T-cell (primary cell): Measurements from ENCODE around the gene SERTAD1. TPM values are rescaled to one million over a fixed set of nuclear protein-coding genes. Genes with fewer than 3 reads are reported as not detected.

Experiments
- ATAC-seq, 4 experiments: fragments of 200-7000 bp in 3 of 4; fragments of 150-1000 bp in 1 of 4; cut with Tn5 transposase; replicated peaks in 1 of 4; 1 replicate in 3 of 4; 2 replicates in 1 of 4; pipeline ENCODE4 v1.10.0; 2021; ENCODE audit warnings: moderate library complexity in 3 of 4, mild to moderate bottlenecking in 2 of 4, moderate number of reproducible peaks in 1 of 4
- CTCF ChIA-PET, 2 donors: fragments of 300-600 bp; sonication (Branson Sonifier 250); formaldehyde crosslinking; loops; one replicate each; lab custom pipeline; 2022; ENCODE audit warnings: antibody characterized with exemption in 2 of 2; lab: Charles Lee
- POLR2A ChIA-PET, 2 donors: fragments of 300-600 bp; sonication (Branson Sonifier 250); formaldehyde crosslinking; loops; one replicate each; lab custom pipeline; 2022; ENCODE audit warnings: antibody characterized with exemption in 2 of 2; lab: Charles Lee
- DNase-seq, 35 experiments: peaks; one replicate each; pipeline versions ENCODE4 v3.0.0 to v3.0.0-alpha.2; 2013 to 2023
- H3K27ac ChIP-seq: one replicate; pipeline ENCODE4 v1.5.1; 2013; ENCODE audit warnings: low read length
- H3K27me3 ChIP-seq, 2 experiments: replicated peaks in 1 of 2; 1 replicate in 1 of 2; 2 replicates in 1 of 2; pipeline versions ENCODE4 v1.6.1 to v1.7.0; 2013; ENCODE audit warnings: low read length in 1 of 2, mixed read lengths in 1 of 2; ENCODE audit not compliant: control insufficient read depth in 2 of 2, insufficient read depth in 2 of 2; ENCODE audit errors: extremely low read depth in 1 of 2
- H3K36me3 ChIP-seq, 2 donors: 1 replicate in 1 of 2; 2 replicates in 1 of 2; pipeline versions ENCODE4 v1.6.1 to v1.7.0; 2013; ENCODE audit warnings: low read length in 1 of 2; ENCODE audit not compliant: control insufficient read depth in 2 of 2, insufficient read depth in 1 of 2; ENCODE audit errors: extremely low read depth in 1 of 2
- H3K4me1 ChIP-seq, 2 experiments: 1 replicate in 1 of 2; 2 replicates in 1 of 2; pipeline versions ENCODE4 v1.6.1 to v1.7.0; 2013; ENCODE audit warnings: low read length in 2 of 2, mixed read lengths in 1 of 2; ENCODE audit not compliant: insufficient read depth in 2 of 2, control insufficient read depth in 1 of 2; ENCODE audit errors: extremely low read depth in 1 of 2
- H3K4me3 ChIP-seq, 2 donors: 1 replicate in 1 of 2; 2 replicates in 1 of 2; pipeline versions ENCODE4 v1.5.1 to v1.7.0; 2013; ENCODE audit warnings: mild to moderate bottlenecking in 2 of 2, low read length in 1 of 2, moderate library complexity in 1 of 2; ENCODE audit not compliant: control insufficient read depth in 1 of 2; ENCODE audit errors: extremely low read depth in 1 of 2
- H3K9me3 ChIP-seq: 2 replicates; pipeline ENCODE4 v1.7.0; 2013
- H3K27ac Mint-ChIP-seq, 2 donors: one replicate each; pipeline ENCODE4 v1.8.0; 2020 to 2021; ENCODE audit warnings: mild to moderate bottlenecking in 2 of 2, mixed read lengths in 2 of 2
- H3K27me3 Mint-ChIP-seq, 2 donors: one replicate each; pipeline ENCODE4 v1.8.0; 2021 to 2022; ENCODE audit warnings: mixed read lengths in 2 of 2
- H3K36me3 Mint-ChIP-seq: one replicate; pipeline ENCODE4 v1.8.0; 2021; ENCODE audit warnings: mixed read lengths
- H3K4me1 Mint-ChIP-seq, 3 donors: one replicate each; pipeline ENCODE4 v1.8.0; 2020 to 2022; ENCODE audit warnings: mixed read lengths in 3 of 3, mild to moderate bottlenecking in 1 of 3
- H3K4me3 Mint-ChIP-seq, 3 donors: one replicate each; pipeline ENCODE4 v1.8.0; 2020 to 2022; ENCODE audit warnings: mild to moderate bottlenecking in 3 of 3, mixed read lengths in 3 of 3, moderate library complexity in 3 of 3
- H3K9me3 Mint-ChIP-seq, 3 donors: one replicate each; pipeline ENCODE4 v1.8.0; 2020 to 2022; ENCODE audit warnings: mixed read lengths in 3 of 3
- WGBS: methylation state at CpG from one replicate; pipeline ENCODE4 v1.1.5; 2013; ENCODE audit warnings: missing lambda C conversion rate; ENCODE audit not compliant: insufficient coverage; 5-methylcytosine and 5-hydroxymethylcytosine counted together
- total RNA-seq, 35 experiments: library from RNA in 6 of 35; stranded (reverse) in 6 of 35; fragments of 120-200 nt in 1 of 35; gene quantifications; one replicate each; pipeline versions ENCODE4 v1.2.1 to v1.2.4 and lab custom pipeline; 2013 to 2026

Gene SERTAD1
- total RNA-seq, 5 donors from 2014 or later (not counting 1 experiment from before 2014, with no cell fraction given), result 10.9 to 25.4 (median 13.3) TPM

DNA sequence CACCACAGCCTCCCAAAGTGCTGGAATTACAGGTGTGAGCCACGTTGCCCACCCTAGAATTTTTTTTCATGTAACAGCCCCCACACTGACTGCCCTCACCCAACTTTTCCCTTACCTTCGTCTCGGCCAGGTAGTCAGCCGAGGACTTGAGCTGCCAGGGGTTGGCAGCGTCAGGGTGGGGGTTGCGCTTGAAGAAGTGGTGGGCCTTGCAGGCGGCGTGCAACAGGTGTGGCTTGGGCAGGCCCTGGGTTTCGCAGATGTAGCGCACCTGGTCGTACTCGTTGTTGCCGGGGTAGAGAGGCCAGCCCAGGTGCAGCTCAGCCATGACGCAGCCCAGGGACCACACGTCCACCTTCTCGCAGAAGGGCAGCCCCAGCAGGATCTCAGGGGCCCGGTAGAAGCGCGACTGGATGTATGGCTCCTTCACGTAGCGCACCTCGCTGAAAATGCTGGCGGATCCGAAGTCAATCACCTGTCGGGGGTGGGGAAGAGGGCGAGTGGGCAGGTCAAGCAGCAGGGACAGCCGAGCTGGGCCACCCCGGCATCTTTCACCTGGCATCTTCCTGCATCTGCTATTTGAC, 42.0 kb downstream of the SERTAD1 start:
- H3K9me3 ChIP-seq, result no peaks in the 10 kb centered on the region
- 91% methylated on average over 27 of the region's 28 CpGs for WGBS
- no peak overlapping the region for H3K27ac Mint-ChIP-seq
- H3K4me1 Mint-ChIP-seq, result peaks cover 0 to 6% (median 0%) of the 10 kb centered on the region in 3 donors
- peaks cover 0 to 3% of the 10 kb centered on the region in 2 experiments for H3K27me3 ChIP-seq
- ChIA-PET CTCF (interaction anchor here in 1 of 2 donors (0.6 kb wide), 1 partner anchor 37 kb away, joined by 3 read pairs; no protein-coding TSS in a partner anchor), POLR2A (interaction anchor here in 1 of 2 donors (0.6 kb wide), 1 partner anchor 373 kb away, joined by 4 read pairs; no protein-coding TSS in a partner anchor)
- no peaks in the 10 kb centered on the region for H3K36me3 ChIP-seq
- no peak overlapping the region for H3K4me3 Mint-ChIP-seq
- no peaks in the 10 kb centered on the region for H3K36me3 Mint-ChIP-seq
- no peaks in the 10 kb centered on the region for H3K4me1 ChIP-seq
- ATAC-seq, result no peak
- DNase-seq, result no peak
- H3K4me3 ChIP-seq, result no peak overlapping the region
- H3K27me3 Mint-ChIP-seq, result no peaks in the 10 kb centered on the region
- H3K27ac ChIP-seq, result no peak overlapping the region
- H3K9me3 Mint-ChIP-seq, result no peaks in the 10 kb centered on the region

DNA sequence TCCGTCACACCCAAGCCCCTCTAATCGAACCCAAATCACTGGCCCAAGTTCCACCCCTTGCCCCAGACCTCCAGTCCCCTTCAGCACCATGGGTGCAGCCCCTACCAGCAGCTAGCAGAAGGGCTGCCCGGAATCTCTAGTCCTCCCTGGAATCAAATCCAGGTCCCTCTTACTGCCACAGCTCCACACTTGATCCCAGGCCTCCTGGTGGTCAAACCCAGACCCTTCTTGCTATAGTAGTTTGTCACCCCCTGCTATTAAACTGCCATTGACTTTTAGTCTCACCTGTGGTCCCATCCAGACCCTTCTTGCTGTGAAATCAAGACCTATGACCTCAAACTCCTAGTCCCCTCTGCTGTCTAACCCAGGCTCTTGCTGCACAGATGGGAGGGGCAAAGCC, 44.5 kb downstream of the SERTAD1 start:
- ATAC-seq (no peak), DNase-seq (no peak)
- H3K27ac Mint-ChIP-seq, result no peak overlapping the region
- Histone ChIP-seq H3K4me1 (no peaks in the 10 kb centered on the region), H3K36me3 (peaks cover 3 to 5% of the 10 kb centered on the region in 2 donors), H3K9me3 (no peaks in the 10 kb centered on the region), H3K27ac (no peak overlapping the region), H3K4me3 (no peak overlapping the region), H3K27me3 (no peaks in the 10 kb centered on the region)
- H3K4me3 Mint-ChIP-seq, result no peak overlapping the region
- peaks cover 3% of the 10 kb centered on the region for H3K36me3 Mint-ChIP-seq
- H3K9me3 Mint-ChIP-seq, result no peaks in the 10 kb centered on the region
- ChIA-PET POLR2A (no interaction called here), CTCF (no interaction called here)
- H3K27me3 Mint-ChIP-seq, result no peaks in the 10 kb centered on the region
- no peaks in the 10 kb centered on the region for H3K4me1 Mint-ChIP-seq
- 92% methylated on average over 1 of the region's 3 CpGs for WGBS

DNA sequence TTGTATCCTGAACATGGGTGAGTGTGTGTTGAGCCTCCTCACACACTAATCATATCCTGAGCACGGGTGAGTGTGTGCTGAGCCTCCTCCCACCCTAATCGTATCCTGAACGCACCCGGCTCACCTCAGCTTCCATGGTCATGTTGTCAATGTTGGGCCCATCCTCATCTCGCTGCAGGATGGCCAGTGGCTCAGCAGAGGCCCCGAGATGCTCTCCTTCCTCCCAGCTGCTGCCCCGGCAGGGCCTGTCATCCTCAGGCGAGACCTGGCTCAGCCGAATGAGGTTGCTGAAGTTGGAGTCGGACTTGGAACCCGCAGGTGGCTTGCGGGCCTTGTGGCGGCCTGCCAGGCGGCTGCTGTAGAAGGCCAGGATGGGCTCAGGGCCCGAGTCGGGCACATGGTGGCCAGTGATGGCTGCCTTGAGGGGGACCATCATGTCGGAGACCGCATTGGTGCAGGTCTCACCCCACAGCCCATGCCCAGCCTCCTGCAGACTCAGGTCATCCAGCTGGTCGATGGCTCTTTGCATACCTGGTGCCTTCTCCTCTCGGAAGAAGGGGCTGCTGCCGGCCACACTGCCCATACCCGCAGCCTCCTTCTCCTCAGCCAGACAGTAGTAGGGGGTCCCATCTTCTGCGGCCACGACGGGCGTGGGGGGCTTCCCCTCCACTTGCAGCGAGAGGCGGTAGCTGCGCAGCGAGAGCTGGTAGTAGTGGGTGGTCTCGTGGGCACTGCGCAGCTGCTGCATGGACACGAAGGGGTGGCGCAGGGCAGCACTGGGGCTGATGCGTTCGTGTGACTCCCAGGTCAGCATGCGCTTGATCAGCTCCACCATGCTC, 45.4 kb downstream of the SERTAD1 start:
- no peaks in the 10 kb centered on the region for H3K4me1 ChIP-seq
- H3K4me3 ChIP-seq, result no peak overlapping the region
- ATAC-seq (no peak), DNase-seq (no peak)
- Mint-ChIP-seq H3K4me3 (no peak overlapping the region), H3K27ac (no peak overlapping the region), H3K36me3 (peaks cover 6% of the 10 kb centered on the region), H3K27me3 (no peaks in the 10 kb centered on the region), H3K9me3 (no peaks in the 10 kb centered on the region), H3K4me1 (no peaks in the 10 kb centered on the region)
- POLR2A ChIA-PET, result no interaction called here
- 95% methylated on average over 33 of the region's 37 CpGs for WGBS
- H3K27ac ChIP-seq, result no peak overlapping the region
- H3K9me3 ChIP-seq, result no peaks in the 10 kb centered on the region
- CTCF ChIA-PET, result no interaction called here
- H3K36me3 ChIP-seq, result peaks cover 4 to 7% of the 10 kb centered on the region in 2 donors
- H3K27me3 ChIP-seq, result no peaks in the 10 kb centered on the region

DNA sequence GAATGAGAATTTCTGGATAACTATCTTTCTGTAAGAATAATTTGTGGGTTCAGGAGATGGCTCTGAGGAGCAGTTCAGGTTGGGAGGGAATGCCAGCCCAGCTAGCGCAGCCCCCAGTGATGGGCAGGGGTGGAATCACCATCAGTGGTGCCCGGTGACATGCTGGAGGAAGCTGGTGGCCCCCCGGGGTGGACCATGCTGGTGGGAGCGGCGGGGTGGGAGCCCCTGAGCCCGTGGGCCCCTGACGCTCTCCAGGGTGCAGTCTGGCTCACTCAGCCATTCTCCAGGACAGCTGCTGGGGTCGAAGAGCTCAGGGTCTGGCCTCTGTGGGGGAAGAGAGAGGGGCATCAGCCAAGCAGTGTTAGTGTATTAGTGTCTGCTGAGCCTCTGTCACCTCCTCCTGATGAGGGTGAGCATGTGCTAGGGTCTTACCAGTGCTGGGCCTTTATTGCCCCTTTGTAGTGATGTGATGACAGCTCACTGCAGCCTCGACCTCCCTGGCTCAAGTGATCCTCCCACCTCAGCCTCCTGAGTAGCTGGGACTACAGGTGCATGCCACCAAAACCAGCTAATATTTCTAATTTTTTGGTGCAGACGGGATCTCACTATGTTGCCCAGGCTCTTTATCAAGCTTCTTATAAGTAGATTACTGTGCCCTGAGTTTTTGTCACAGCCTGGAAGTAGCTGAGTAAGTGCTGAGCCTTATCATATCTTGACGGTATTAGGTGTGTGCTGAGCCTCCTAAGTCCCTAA, 46.2 kb downstream of the SERTAD1 start:
- no peak overlapping the region for H3K4me3 Mint-ChIP-seq
- H3K4me1 Mint-ChIP-seq, result peaks cover 1 to 5% (median 4%) of the 10 kb centered on the region in 3 donors
- Histone ChIP-seq H3K4me3 (no peak overlapping the region), H3K36me3 (peaks cover 4 to 8% of the 10 kb centered on the region in 2 donors), H3K4me1 (peaks cover 0 to 5% of the 10 kb centered on the region in 2 experiments), H3K27me3 (no peaks in the 10 kb centered on the region), H3K9me3 (no peaks in the 10 kb centered on the region), H3K27ac (no peak overlapping the region)
- 90% methylated on average over 9 of the region's 11 CpGs for WGBS
- POLR2A ChIA-PET, result no interaction called here
- no peak overlapping the region for H3K27ac Mint-ChIP-seq
- DNase-seq (no peak), ATAC-seq (no peak)
- CTCF ChIA-PET, result no interaction called here
- no peaks in the 10 kb centered on the region for H3K27me3 Mint-ChIP-seq
- peaks cover 12% of the 10 kb centered on the region for H3K36me3 Mint-ChIP-seq
- no peaks in the 10 kb centered on the region for H3K9me3 Mint-ChIP-seq

DNA sequence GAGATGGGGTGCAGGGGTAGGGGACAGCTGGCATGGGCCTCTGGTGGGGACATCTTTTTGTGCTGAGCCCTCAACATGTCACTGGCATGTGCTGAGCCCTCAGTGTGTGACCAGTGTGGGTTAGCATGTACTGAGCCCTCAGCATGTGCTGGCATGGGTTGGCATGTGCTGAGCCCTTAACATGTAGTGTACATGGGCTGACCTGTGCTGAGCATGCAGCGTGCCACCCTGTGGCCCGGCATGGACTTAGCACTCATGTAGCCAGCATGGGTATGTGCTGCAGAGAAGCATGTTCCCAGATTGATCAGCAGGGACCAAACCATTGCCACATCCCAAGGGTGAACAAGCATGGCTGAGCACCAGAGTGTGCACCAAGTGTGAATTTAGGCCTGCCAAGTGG, 47.3 kb downstream of the SERTAD1 start:
- Mint-ChIP-seq H3K4me1 (peaks cover 5 to 10% (median 9%) of the 10 kb centered on the region in 3 donors), H3K36me3 (peaks cover 17% of the 10 kb centered on the region), H3K27ac (no peak overlapping the region), H3K27me3 (no peaks in the 10 kb centered on the region), H3K4me3 (no peak overlapping the region), H3K9me3 (no peaks in the 10 kb centered on the region)
- 90% methylated on average over 2 of the region's 2 CpGs for WGBS
- peaks cover 0 to 8% of the 10 kb centered on the region in 2 experiments for H3K4me1 ChIP-seq
- DNase-seq, result no peak
- H3K27ac ChIP-seq, result no peak overlapping the region
- H3K4me3 ChIP-seq, result no peak overlapping the region
- H3K27me3 ChIP-seq, result no peaks in the 10 kb centered on the region
- ATAC-seq, result no peak
- ChIA-PET POLR2A (no interaction called here), CTCF (no interaction called here)
- peaks cover 7 to 13% of the 10 kb centered on the region in 2 donors for H3K36me3 ChIP-seq
- no peaks in the 10 kb centered on the region for H3K9me3 ChIP-seq

DNA sequence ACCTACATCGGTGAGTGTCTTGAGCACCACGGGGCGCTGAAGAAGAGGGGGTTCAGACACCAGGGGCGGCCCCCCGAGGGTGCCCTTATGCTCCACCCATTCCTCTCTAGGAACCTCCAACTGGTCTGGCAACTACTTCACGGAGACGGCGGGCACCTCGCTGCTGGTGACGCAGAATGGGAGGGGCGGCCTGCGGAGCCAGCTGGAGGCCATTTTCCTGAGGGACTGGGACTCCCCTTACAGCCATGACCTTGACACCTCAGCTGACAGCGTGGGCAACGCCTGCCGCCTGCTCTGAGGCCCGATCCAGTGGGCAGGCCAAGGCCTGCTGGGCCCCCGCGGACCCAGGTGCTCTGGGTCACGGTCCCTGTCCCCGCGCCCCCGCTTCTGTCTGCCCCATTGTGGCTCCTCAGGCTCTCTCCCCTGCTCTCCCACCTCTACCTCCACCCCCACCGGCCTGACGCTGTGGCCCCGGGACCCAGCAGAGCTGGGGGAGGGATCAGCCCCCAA, 47.9 kb downstream of the SERTAD1 start:
- DNase-seq (no peak), ATAC-seq (no peak)
- Mint-ChIP-seq H3K36me3 (peaks cover 18% of the 10 kb centered on the region), H3K9me3 (no peaks in the 10 kb centered on the region), H3K27ac (no peak overlapping the region), H3K4me1 (peaks cover 5 to 10% (median 9%) of the 10 kb centered on the region in 3 donors), H3K4me3 (no peak overlapping the region), H3K27me3 (no peaks in the 10 kb centered on the region)
- Histone ChIP-seq H3K9me3 (no peaks in the 10 kb centered on the region), H3K4me1 (peaks cover 0 to 8% of the 10 kb centered on the region in 2 experiments), H3K36me3 (peaks cover 9 to 15% of the 10 kb centered on the region in 2 donors), H3K27me3 (no peaks in the 10 kb centered on the region), H3K4me3 (no peak overlapping the region), H3K27ac (no peak overlapping the region)
- 97% methylated on average over 17 of the region's 25 CpGs for WGBS
- CTCF ChIA-PET, result no interaction called here
- POLR2A ChIA-PET, result no interaction called here
